ENCODE data around the gene CDC34. TPM values are rescaled to one million over a fixed set of nuclear protein-coding genes. Genes with fewer than 3 reads are reported as not detected.

Gene CDC34
- total RNA-seq, 2 experiments from 2014 or later: 58.3 to 58.9 TPM

DNA sequence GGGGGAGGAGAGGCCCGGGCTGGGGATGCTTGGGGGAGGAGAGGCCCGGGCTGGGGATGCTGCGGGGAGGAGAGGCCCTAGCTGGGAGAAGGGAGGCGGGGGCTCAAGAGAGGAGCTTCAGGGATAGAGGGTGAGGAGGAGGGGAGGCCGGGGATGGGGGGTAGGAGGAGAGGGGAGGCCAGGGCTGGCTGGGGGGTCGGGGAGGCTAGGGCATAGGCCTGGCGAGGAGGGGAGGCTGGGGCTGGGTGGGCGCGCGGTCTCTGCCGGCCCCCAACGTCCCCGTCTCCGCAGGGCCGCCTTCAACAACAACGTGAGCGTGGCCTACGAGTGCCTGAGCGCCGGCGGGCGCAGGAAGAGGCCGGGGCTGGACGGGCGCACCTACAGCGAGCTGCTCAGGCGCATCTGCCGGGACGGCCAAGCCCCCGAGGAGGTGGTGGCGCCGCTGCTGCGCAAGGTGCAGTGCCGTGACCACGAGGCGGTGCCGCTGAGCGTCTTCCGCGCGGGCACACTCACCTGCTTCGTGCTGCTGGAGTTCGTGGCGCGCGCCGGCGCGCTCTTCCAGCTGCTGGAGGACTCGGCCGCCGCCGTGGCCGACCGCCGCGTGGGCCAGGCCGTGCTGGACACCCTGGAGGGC, 12.8 kb upstream of the CDC34 start:
- Mint-ChIP-seq H3K36me3 (peaks cover 4% of the 10 kb centered on the region), H3K4me1 (peaks cover 5% of the 10 kb centered on the region), H3K27me3 (no peaks in the 10 kb centered on the region), H3K4me3 (no peak overlapping the region), H3K27ac (no peak overlapping the region), H3K9me3 (ENCODE audit: low read depth) (no peaks in the 10 kb centered on the region)
- CTCF ChIA-PET: interaction anchor here (1.0 to 1.4 kb wide), 3 partner anchors 8 to 13 kb away, joined by 3 to 6 read pairs (median 4); partner anchors contain the start of gene CDC34
- ATAC-seq: peak; percentile 77
- DNase-seq: no peak

DNA sequence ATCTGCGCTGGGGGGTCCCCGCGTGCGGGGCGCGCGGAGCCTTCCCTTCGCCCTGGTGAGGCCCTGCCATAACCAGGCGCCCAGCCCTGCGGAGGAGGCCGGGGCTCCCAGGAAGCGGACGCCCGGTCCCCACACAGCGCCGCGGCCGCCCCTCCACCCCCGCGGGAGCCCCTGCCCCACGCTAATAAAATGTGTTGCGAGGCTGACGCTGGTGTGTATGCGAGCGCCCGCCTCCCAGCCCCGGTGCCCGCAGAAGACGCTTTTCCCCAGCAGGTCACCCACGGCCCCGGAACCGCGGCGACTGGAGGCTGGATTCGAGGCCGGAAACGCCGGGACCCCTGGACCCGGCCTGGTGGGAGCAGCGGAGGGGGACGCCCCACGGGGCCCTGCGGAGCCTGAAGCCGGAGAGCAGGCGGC, 12.1 kb upstream of the CDC34 start:
- CTCF ChIA-PET: interaction anchor here (1.4 kb wide), 2 partner anchors 9 to 11 kb away, joined by 4 to 6 read pairs; no protein-coding TSS in a partner anchor
- ATAC-seq (no peak), DNase-seq (no peak)
- Mint-ChIP-seq H3K27ac (no peak overlapping the region), H3K36me3 (no peaks in the 10 kb centered on the region), H3K27me3 (no peaks in the 10 kb centered on the region), H3K9me3 (ENCODE audit: low read depth) (no peaks in the 10 kb centered on the region), H3K4me3 (no peak overlapping the region), H3K4me1 (peaks cover 5% of the 10 kb centered on the region)

DNA sequence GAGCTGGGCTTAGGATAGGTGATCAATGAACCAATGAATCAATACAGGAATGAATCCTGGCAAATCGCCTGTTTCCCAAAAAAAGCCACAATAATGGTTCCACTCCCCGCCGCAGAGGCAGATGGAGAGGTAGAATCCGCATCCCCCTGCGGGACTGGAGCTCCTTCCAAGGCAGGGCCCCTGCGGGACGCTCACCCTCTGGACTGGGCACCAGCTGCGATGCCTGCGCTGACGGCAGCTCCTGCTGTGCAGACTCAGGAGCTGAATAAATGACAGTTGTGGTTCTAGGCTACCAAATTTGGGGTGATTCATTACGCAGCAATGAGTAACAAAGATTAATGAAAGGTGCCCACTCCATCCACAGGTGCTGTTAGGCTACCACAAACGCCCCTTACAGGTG, 8.8 kb upstream of the CDC34 start:
- Mint-ChIP-seq H3K4me1 (peaks cover 5% of the 10 kb centered on the region), H3K36me3 (no peaks in the 10 kb centered on the region), H3K27ac (no peak overlapping the region), H3K27me3 (peaks cover 3% of the 10 kb centered on the region), H3K9me3 (ENCODE audit: low read depth) (no peaks in the 10 kb centered on the region), H3K4me3 (no peak overlapping the region)
- CTCF ChIA-PET: interaction anchor here (3.4 kb wide), 1 partner anchor 11 kb away, joined by 25 read pairs; no protein-coding TSS in a partner anchor
- ATAC-seq (no peak), DNase-seq (no peak)

DNA sequence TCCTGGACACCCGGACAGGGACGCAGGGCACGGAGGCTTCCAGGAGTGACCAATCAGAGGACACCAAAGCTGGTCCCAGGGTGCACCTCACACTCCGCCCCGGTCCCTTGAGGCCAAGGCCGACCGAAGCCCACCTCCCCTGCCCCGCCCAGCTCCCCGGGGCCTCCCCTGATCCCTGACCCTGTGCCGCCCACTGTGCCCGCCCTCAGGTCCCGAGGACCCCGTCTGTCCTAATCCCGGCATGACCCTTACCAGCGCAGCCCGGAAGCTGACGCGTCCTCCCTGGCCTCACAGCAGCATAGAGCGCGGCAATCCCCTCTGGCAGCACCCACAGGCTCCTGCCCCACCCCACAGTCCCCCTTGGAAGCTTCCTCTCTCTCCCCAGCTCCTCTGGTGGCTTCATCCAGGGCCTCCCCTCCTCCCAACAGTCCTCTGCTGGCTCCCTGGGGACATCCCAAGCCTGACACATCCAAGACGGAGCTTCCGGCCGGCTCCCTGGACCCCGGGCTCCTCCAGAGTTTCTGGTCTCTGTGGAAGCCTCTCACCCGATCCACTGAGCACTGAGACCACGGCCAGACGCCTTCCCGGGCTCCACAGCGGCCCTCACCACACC, 7.4 kb upstream of the CDC34 start:
- peak; percentile 42 for ATAC-seq
- no peak for DNase-seq
- Mint-ChIP-seq H3K4me1 (peaks cover 5% of the 10 kb centered on the region), H3K4me3 (no peak overlapping the region), H3K27me3 (peaks cover 3% of the 10 kb centered on the region), H3K27ac (no peak overlapping the region), H3K36me3 (no peaks in the 10 kb centered on the region), H3K9me3 (ENCODE audit: low read depth) (no peaks in the 10 kb centered on the region)
- CTCF ChIA-PET: no interaction called here

DNA sequence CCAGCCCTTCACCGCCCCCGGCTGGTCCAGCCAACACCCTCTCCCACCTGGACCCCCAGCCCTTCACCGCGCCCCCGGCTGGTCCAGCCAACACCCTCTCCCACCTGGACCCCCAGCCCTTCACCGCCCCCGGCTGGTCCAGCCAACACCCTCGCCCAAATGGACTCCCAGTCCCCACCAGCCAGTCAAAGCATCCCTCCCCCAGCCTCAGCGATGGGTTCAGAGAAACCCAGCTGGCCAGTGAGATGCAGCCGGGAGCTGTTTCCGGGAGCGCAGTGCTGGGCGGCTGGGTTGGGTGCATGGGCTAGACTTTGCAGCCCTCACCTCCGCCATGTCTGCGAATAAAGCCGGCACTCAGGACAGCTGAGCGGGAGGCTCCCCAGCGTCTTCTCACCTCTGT, 6.5 kb upstream of the CDC34 start:
- CTCF ChIA-PET: no interaction called here
- no peaks in the 10 kb centered on the region for H3K36me3 Mint-ChIP-seq
- peaks cover 6% of the 10 kb centered on the region for H3K4me1 Mint-ChIP-seq

DNA sequence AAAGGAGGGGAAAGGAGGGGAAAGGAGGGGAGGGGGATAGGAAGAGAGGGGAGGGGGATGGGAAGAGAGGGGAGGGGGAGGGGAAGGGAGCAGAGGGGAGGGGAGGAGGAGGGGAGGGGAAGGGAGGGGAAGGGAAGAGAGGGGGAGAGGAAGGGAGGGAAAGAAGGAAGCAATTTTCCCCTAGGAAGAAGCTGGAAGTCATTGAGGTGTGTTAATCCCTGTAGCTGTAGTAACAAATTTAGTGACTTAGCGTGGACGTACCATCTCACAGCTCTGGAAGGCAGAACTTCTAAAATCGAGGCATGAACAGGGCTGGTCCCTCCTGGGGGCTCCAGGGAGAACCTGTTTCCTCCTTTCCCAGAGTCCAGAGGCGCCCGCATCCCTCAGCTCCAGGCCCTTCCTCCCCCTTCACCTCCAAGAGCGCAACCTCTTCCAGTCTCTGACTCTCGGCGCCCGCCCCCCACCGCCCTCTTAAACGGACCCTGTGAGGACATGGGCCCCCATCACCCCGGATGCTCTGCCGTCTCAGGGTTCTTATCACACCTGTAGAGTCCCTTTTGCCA, 5.6 kb upstream of the CDC34 start:
- H3K4me1 Mint-ChIP-seq: peaks cover 7% of the 10 kb centered on the region
- H3K36me3 Mint-ChIP-seq: no peaks in the 10 kb centered on the region
- H3K27me3 Mint-ChIP-seq: peaks cover 3% of the 10 kb centered on the region
- CTCF ChIA-PET: interaction anchor here (8.5 kb wide), 1 partner anchor 14 kb away, joined by 94 read pairs; no protein-coding TSS in a partner anchor
- DNase-seq (no peak), ATAC-seq (no peak)
- H3K27ac Mint-ChIP-seq: no peak overlapping the region
- no peaks in the 10 kb centered on the region for H3K9me3 Mint-ChIP-seq (ENCODE audit: low read depth)
- H3K4me3 Mint-ChIP-seq: no peak overlapping the region

More for the DNA sequence above, 6.5 kb upstream of the CDC34 start:
- H3K27me3 Mint-ChIP-seq: peaks cover 3% of the 10 kb centered on the region
- DNase-seq (no peak), ATAC-seq (no peak)
- H3K4me3 Mint-ChIP-seq: no peak overlapping the region
- H3K27ac Mint-ChIP-seq: no peak overlapping the region
- H3K9me3 Mint-ChIP-seq (ENCODE audit: low read depth): no peaks in the 10 kb centered on the region

DNA sequence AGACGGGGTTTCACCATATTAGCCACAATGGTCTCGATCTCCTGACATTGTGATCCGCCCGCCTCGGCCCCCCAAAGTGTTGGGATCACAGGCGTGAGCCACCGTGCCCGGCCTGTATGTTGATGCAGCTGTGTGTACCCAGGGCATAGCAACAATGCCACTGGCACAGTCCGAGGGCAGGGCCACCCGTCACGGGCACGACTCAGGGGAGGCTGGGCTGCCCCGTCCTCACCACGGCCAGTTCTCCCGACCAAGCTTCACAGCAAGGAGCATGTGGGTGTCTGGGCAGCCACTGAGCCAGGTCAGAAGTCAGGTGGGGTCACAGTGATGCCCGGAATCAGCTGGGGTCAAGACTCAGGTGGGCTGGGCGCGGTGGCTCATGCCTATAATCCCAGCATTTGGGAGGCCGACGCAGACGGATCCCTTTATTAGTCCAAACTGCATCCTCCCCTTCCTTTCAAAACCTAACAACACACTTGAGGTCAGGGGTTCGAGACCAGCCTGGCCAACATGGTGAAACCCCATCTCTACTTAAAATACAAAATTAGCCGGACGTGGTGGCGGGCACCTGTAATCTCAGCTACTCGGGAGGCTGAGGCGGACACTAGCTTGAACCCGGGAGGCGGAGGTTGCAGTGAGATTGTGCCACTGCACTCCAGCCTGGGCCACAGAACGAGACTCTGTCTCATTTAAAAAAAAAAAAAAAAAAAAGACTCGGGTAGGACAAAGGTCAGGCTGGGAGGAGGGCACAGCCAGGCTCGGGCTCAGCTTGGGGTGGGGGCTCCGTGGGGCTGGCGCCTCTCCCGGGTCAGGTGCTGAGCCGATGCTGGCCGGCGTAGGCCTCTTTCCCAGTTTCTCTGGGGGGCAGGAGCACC, 1.2 kb upstream of the CDC34 start:
- CTCF ChIA-PET: interaction anchor here (1.4 to 8.5 kb wide), 7 partner anchors 11 to 240 kb away, joined by 3 to 94 read pairs (median 14); partner anchors contain the start of genes GZMM and TPGS1

DNA sequence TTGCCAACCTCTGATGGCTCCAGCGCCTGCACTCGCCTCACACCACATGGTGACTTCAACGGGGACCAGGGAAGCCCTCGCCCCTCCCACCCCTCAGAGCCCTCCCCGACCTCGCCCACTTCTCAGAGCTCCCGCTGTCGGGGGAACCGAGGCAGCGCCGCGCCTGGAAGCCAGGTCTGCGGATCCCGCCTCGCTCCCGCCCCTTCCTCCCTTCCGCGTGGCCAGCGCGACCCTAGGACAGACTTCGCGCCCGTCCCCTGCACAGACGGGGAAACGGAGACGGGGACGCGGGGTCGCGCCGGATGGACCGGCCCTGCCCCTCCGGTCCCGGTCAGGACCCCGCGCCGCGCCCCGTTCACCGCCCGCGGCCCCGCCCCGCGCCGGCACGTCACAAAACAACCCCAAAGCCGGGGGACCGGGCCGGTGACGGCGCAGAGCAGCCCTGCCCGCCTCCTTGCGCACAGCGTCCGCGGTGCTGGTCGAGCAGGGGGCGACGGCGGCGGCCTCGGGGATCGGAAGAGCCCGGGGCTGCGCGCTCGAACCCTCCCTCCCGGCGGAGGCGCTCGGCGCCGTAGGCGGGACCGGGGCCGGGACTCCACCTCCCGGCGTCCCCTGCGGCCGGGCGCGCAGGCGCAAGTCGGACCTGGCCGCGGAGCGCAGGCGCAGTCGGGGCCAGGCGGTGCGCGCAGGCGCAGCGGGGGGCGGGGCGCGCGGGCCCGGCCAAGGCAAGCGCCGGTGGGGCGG, 379 bp upstream of the CDC34 start:
- CTCF ChIA-PET: interaction anchor here (1.0 to 8.5 kb wide), 11 partner anchors 12 to 239 kb away, joined by 3 to 94 read pairs (median 5); partner anchors contain the start of genes GZMM, MADCAM1 and TPGS1
- Mint-ChIP-seq H3K4me1 (peaks cover 18% of the 10 kb centered on the region), H3K4me3 (peak overlapping the region; percentile 77), H3K9me3 (ENCODE audit: low read depth) (no peaks in the 10 kb centered on the region), H3K27ac (peak overlapping the region; percentile 83), H3K36me3 (no peaks in the 10 kb centered on the region), H3K27me3 (peaks cover 3% of the 10 kb centered on the region)
- ATAC-seq (peak; percentile 83), DNase-seq (peak; percentile 90)

More for the DNA sequence above, 1.2 kb upstream of the CDC34 start:
- Mint-ChIP-seq H3K27me3 (peaks cover 3% of the 10 kb centered on the region), H3K27ac (peak overlapping the region; percentile 83), H3K4me1 (peaks cover 18% of the 10 kb centered on the region), H3K4me3 (peak overlapping the region; percentile 77), H3K9me3 (ENCODE audit: low read depth) (no peaks in the 10 kb centered on the region), H3K36me3 (no peaks in the 10 kb centered on the region)
- DNase-seq (no peak), ATAC-seq (no peak)

DNA sequence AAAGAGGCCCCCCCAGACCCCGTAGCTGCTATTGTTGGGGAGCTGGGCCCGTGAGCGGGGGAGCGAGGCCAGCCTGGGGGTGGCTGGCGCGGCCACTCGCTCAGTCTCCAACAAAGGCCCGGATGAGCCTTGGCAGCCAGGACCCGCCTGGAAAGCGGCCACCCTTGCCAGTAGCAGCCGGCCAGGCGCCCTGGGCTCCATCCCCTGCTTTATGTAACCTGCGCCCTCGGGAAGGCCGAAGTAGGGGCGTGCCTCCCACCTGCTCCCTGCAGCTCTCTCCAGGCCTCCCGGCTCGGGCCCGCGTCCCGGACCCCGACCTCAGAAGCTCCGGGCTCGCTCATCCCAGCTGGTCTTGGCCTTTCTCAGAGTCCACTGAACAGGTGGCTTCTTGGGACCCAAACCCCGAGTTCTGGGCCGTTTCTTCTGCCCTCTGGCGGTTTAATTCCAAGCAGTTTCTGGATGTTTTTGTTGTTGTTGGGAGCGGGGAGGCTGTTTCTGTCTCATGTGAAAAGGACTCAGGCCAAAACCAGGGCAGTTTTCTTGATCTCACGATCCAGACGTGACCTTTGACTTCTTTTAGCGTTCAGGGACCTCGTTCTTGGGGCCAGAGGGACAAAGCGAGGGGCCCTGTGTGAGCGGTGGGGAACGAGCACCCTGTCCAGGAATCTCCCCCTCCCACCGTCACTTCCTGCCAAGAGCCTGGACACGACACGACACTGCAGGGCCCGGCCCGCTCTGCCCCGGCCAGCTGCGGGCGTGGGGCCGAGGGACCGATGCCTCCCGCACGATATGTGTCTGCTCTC, 1.2 kb downstream of the CDC34 start:
- no peaks in the 10 kb centered on the region for H3K9me3 Mint-ChIP-seq (ENCODE audit: low read depth)
- DNase-seq: peak; percentile 65
- H3K36me3 Mint-ChIP-seq: peaks cover 1% of the 10 kb centered on the region
- H3K27ac Mint-ChIP-seq: peak overlapping the region; percentile 85
- peak overlapping the region; percentile 81 for H3K4me3 Mint-ChIP-seq
- peaks cover 18% of the 10 kb centered on the region for H3K4me1 Mint-ChIP-seq
- CTCF ChIA-PET: interaction anchor here (1.0 to 8.5 kb wide), 10 partner anchors 11 to 237 kb away, joined by 3 to 94 read pairs (median 7); partner anchors contain the start of genes BSG, GZMM and TPGS1
- H3K27me3 Mint-ChIP-seq: no peaks in the 10 kb centered on the region
- no peak for ATAC-seq

DNA sequence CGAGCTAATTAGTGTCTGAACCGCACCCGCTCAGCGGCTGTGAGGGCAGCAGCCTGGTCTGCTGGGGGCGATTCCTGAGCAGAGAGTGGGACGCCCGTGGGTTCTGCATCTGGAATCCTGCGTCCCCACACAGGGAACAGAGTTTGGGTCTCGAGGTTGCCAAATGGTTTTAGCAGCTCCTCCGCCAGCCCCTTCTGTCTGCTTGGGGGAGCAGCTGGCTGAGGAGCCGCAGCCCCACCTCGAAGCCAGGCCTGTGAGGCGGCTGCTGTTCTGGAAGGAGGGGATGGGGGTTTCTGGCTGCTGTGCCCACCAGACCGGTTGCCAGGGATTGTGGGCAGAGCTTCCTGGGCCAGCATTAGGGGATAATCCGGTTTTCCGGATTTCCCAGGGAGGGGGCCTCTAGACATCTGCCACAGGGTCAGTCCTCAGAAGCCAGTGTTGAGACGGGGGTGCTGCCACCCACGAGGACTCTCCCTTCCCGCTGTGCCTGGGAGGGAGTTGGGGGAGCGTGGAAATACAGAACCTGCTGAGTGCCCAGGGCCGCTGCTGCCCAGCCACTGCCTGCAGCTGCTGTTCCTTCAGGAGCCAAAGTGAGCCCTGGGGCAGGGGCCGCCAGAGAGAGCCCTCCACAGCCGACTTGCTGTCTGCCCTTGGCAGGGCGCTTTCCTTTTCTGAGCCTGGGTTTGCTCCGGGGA, 2.0 kb downstream of the CDC34 start:
- DNase-seq: no peak
- Mint-ChIP-seq H3K27me3 (no peaks in the 10 kb centered on the region), H3K9me3 (ENCODE audit: low read depth) (no peaks in the 10 kb centered on the region), H3K36me3 (peaks cover 4% of the 10 kb centered on the region), H3K27ac (peak overlapping the region; percentile 19), H3K4me1 (peaks cover 18% of the 10 kb centered on the region), H3K4me3 (peak overlapping the region; percentile 81)
- no peak for ATAC-seq
- CTCF ChIA-PET: interaction anchor here (1.1 to 8.5 kb wide), 8 partner anchors 10 to 238 kb away, joined by 3 to 94 read pairs (median 10); partner anchors contain the start of genes BSG, GZMM and TPGS1

DNA sequence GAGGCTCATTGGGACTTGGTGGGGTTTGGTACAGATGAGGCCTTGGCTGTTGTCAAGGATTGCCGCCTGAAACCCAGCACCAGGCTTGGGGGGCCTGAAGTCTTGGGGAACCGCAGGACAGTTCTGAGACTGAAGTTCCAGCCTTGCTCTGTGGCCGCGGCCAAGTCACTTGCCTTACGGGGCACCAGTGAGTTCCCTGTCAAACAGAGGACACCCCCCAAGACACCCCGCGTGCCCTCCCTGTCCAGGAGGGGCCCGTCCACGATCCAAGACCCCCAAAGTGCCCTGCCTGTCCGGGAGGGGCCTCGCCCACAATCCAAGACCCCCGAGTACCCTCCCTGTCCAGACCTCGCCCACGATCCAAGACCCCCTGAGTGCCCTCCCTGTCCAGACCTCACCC, 2.5 kb downstream of the CDC34 start:
- Mint-ChIP-seq H3K4me1 (peaks cover 18% of the 10 kb centered on the region), H3K36me3 (peaks cover 4% of the 10 kb centered on the region), H3K27ac (peak overlapping the region; percentile 19), H3K27me3 (no peaks in the 10 kb centered on the region), H3K9me3 (ENCODE audit: low read depth) (no peaks in the 10 kb centered on the region), H3K4me3 (no peak overlapping the region)
- CTCF ChIA-PET: interaction anchor here (8.5 kb wide), 1 partner anchor 22 kb away, joined by 94 read pairs; no protein-coding TSS in a partner anchor
- no peak for ATAC-seq
- no peak for DNase-seq
